RWPE2 (cell line): ENCODE data around the gene EFNA5.

Experiments used
- ATAC-seq: fragments of 200-7000 bp; cut with Tn5 transposase; 3 replicates; pipeline ENCODE4 v1.9.1; 2021; ENCODE audit warnings: low read depth
- DNase-seq: peaks from one replicate; pipeline ENCODE4 v3.0.0-alpha.2; 2020; ENCODE audit warnings: low spot score
- H3K27ac ChIP-seq: fragments of 450-650 bp; 2 replicates; pipeline ENCODE4 v1.5.1; 2017; ENCODE audit warnings: mild to moderate bottlenecking; ENCODE audit not compliant: poor library complexity, severe bottlenecking
- H3K27me3 ChIP-seq: fragments of 250-450 bp; sonication (Bioruptor Pico); 2 replicates; pipeline ENCODE4 v1.5.1; 2021; ENCODE audit warnings: mild to moderate bottlenecking, moderate library complexity; ENCODE audit not compliant: insufficient read depth, poor library complexity, severe bottlenecking
- H3K36me3 ChIP-seq: fragments of 250-450 bp; sonication (Bioruptor Pico); 2 replicates; pipeline ENCODE4 v1.5.1; 2020; ENCODE audit warnings: low read depth, mild to moderate bottlenecking, moderate library complexity
- H3K4me1 ChIP-seq: fragments of 250-450 bp; sonication (Bioruptor Pico); 2 replicates; pipeline ENCODE4 v1.5.1; 2021; ENCODE audit warnings: mild to moderate bottlenecking, moderate library complexity; ENCODE audit not compliant: insufficient read depth, poor library complexity, severe bottlenecking
- H3K4me3 ChIP-seq: fragments of 250-450 bp; sonication (Bioruptor Pico); 2 replicates; pipeline ENCODE4 v1.5.1; 2021; ENCODE audit warnings: mild to moderate bottlenecking, moderate library complexity; ENCODE audit not compliant: severe bottlenecking
- H3K9me3 ChIP-seq: fragments of 250-450 bp; sonication (Bioruptor Pico); 2 replicates; pipeline ENCODE4 v1.5.1; 2021; ENCODE audit warnings: mild to moderate bottlenecking, moderate library complexity; ENCODE audit not compliant: severe bottlenecking
- TF ChIP-seq, protein P1 (sequence below): fragments of 450-650 bp; IDR thresholded peaks from one replicate; pipeline ENCODE4 v1.5.1; 2017; ENCODE audit warnings: mild to moderate bottlenecking, moderate library complexity; ENCODE audit not compliant: poor library complexity, severe bottlenecking

Gene EFNA5

DNA sequence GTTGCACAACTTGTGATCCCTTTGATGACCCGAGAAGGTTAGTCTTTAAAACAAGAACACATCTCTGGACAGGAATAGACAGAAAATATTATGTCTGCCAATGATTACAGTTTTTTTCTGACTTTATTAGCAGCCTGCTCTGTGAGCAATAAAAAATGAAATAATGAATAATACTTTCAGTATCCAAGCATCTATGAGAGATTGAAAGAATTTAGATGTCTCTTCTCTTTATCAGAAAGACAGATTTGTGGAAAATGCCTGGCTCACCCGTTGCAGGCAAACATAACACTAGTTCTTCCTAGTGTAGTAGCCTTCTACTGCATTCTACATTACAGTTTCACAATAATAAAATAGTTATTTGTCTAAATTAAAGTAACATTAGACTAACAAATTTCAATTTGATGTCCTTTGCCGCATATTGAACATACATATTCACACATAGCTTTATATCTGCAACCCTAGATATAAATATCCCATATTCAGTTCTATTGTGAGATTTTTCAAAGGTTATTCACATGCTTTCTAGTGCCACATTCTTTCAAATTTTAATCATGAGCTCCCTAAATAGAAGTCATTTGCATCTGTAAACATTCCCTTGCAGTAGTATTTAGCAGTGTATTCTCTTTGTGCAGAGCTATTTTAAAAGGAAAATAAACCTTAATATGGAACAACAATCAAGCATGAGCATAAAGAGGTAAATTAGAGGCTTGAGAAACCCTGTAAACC lies 267.3 kb downstream of the EFNA5 start:
- Histone ChIP-seq H3K4me1 (peaks cover 7% of the 10 kb centered on the region), H3K4me3 (no peak overlapping the region), H3K9me3 (no peaks in the 10 kb centered on the region), H3K27ac (no peak overlapping the region), H3K36me3 (no peaks in the 10 kb centered on the region), H3K27me3 (no peaks in the 10 kb centered on the region)
- TF ChIP-seq, protein P1, sequence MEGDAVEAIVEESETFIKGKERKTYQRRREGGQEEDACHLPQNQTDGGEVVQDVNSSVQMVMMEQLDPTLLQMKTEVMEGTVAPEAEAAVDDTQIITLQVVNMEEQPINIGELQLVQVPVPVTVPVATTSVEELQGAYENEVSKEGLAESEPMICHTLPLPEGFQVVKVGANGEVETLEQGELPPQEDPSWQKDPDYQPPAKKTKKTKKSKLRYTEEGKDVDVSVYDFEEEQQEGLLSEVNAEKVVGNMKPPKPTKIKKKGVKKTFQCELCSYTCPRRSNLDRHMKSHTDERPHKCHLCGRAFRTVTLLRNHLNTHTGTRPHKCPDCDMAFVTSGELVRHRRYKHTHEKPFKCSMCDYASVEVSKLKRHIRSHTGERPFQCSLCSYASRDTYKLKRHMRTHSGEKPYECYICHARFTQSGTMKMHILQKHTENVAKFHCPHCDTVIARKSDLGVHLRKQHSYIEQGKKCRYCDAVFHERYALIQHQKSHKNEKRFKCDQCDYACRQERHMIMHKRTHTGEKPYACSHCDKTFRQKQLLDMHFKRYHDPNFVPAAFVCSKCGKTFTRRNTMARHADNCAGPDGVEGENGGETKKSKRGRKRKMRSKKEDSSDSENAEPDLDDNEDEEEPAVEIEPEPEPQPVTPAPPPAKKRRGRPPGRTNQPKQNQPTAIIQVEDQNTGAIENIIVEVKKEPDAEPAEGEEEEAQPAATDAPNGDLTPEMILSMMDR = no peak
- ATAC-seq = no peak
- DNase-seq = no peak

DNA sequence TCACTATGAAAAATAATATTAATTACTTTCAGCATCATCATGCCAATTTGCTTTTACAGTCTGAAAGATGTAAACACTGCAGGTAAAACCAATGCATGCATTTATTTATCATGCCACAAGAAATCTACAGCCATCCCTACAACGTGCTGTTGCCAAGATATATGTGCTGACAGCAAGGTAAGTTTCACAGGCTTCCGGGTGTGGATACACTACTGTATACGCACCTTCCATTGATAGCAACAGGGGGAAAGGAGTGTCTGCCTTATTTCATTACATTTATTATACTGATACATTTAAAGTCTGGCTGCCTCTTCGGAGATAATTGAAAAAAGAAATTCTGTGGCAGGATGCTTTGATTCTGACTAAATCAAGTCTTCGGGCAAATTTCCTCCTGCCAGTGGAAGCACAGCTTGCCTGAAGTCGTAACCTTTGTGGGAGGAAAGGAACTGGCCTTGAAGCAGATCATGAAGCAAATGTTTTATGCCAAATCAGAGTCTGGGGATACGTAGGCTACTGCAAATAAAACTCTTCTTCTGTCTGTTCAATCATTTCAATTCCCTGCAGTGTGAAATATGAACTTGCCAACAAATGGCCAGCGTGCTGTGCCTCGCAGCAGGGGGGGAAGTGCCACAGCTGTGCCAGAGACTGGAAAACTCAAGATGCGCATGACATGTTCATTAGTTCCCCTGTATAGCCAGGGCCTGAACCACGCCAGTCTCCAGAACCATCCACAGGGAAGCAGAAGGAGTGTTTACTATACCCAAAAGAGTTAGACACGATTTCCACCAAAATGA lies 268.1 kb downstream of the EFNA5 start:
- Histone ChIP-seq H3K27ac (no peak overlapping the region), H3K9me3 (no peaks in the 10 kb centered on the region), H3K27me3 (no peaks in the 10 kb centered on the region), H3K4me3 (no peak overlapping the region), H3K36me3 (no peaks in the 10 kb centered on the region), H3K4me1 (peaks cover 7% of the 10 kb centered on the region)
- no peak for ATAC-seq
- TF ChIP-seq, protein P1 = no peak
- DNase-seq = no peak

DNA sequence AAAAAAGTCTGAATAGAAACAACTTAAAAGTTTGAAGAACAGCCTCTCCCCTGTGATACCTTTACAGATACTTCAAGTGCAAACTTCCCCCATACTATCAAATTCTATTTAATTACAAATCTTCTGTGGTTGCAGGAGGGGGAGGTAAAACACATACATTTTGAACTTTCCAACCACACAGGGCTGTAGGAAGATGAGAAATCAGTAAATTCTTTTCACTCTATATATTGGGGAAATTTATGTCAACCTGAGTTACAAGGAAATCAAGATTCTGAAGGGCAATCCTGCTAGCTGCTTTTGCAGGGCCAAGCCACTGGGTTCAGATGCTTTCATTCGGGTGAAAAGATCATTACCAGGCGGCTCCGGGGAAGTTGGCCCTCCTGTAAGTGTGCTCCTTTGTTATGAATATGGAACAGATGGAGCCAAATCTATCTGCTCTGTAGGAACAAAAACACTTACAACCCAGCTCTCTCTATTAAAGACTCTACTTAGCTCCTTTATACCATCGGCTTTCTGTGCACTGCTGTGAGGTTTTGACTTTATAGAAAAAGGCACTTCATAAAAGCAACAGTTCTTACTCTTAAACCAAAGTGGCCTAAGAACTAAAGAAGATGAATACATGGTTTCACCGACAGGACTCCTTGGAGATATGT lies 269.1 kb downstream of the EFNA5 start:
- TF ChIP-seq, protein P1 = no peak
- no peak for ATAC-seq
- H3K4me1 ChIP-seq = peaks cover 7% of the 10 kb centered on the region

DNA sequence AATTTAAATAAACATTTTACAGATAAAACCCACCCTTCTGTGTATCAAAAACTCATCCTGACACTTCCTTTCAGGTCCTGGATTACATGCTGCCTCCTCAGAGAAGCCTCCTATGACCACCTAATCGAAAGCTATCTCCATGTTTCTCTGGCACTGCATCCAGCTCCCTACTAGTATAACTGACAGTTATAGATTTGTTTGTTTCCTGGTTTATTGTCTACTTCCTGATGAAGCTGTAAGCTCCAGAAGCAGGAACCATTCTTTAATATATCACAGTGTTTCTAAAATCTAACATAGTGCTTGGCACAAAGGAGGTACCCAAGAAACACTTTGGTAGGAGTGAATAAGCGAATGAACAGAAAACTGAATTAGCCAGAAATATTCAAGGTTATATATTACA lies 270.4 kb downstream of the EFNA5 start:
- H3K4me3 ChIP-seq = no peak overlapping the region
- ATAC-seq = no peak
- no peaks in the 10 kb centered on the region for H3K27me3 ChIP-seq
- no peaks in the 10 kb centered on the region for H3K9me3 ChIP-seq
- H3K27ac ChIP-seq = no peak overlapping the region
- H3K36me3 ChIP-seq = no peaks in the 10 kb centered on the region
- peaks cover 7% of the 10 kb centered on the region for H3K4me1 ChIP-seq
- no peak for DNase-seq
- TF ChIP-seq, protein P1 = no peak

More for the DNA sequence above, 269.1 kb downstream of the EFNA5 start:
- Histone ChIP-seq H3K9me3 (no peaks in the 10 kb centered on the region), H3K27me3 (no peaks in the 10 kb centered on the region), H3K4me3 (no peak overlapping the region), H3K36me3 (no peaks in the 10 kb centered on the region), H3K27ac (no peak overlapping the region)
- DNase-seq = no peak
